H1 (cell line): ENCODE results near the gene CACNA2D3.

Experiments used
- BACH1 ChIP-seq: IDR thresholded peaks from 2 replicates; pipeline ENCODE4 v1.6.1; 2012; ENCODE audit warnings: low read length, improper control_type of control experiment
- CTCF ChIP-seq, 3 experiments: IDR thresholded peaks; 1 replicate in 2 of 3; 2 replicates in 1 of 3; pipeline versions ENCODE4 v1.5.1 to v1.6.1; 2011; ENCODE audit warnings: low read length in 3 of 3, mild to moderate bottlenecking in 3 of 3, inconsistent platforms in 2 of 3, low read depth in 1 of 3, moderate library complexity in 1 of 3; ENCODE audit not compliant: insufficient read depth in 1 of 3; ENCODE audit errors: control extremely low read depth in 1 of 3
- EP300 ChIP-seq, 2 experiments: IDR thresholded peaks; 1 replicate in 1 of 2; 2 replicates in 1 of 2; pipeline ENCODE4 v1.6.1; 2011 to 2012; ENCODE audit warnings: low read depth in 2 of 2, low read length in 2 of 2, mild to moderate bottlenecking in 2 of 2, borderline replicate concordance in 1 of 2, inconsistent platforms in 1 of 2, moderate library complexity in 1 of 2
- EZH2 ChIP-seq: fragments of 200-600 bp; sonication (generic); IDR thresholded peaks from 2 replicates; pipeline ENCODE4 v1.7.1; 2012; ENCODE audit warnings: low read depth, mild to moderate bottlenecking, moderate library complexity, low read length, inconsistent platforms; ENCODE audit not compliant: severe bottlenecking
- GABPA ChIP-seq: IDR thresholded peaks from 2 replicates; pipeline ENCODE4 v1.6.1; 2011; ENCODE audit warnings: mild to moderate bottlenecking, low read length, moderate library complexity, borderline replicate concordance; ENCODE audit not compliant: insufficient read depth
- JUN ChIP-seq: IDR thresholded peaks from 2 replicates; pipeline ENCODE4 v1.6.1; 2011; ENCODE audit warnings: low read depth, mild to moderate bottlenecking, improper control_type of control experiment, low read length
- MAX ChIP-seq: IDR thresholded peaks from 2 replicates; pipeline ENCODE4 v1.6.1; 2012; ENCODE audit warnings: inconsistent platforms
- RBBP5 ChIP-seq: IDR thresholded peaks from 2 replicates; pipeline ENCODE4 v1.7.1; 2012; ENCODE audit warnings: low read depth, mild to moderate bottlenecking, inconsistent platforms, low read length, moderate library complexity, borderline replicate concordance
- SIX5 ChIP-seq: IDR thresholded peaks from 2 replicates; pipeline ENCODE4 v1.6.1; 2011; ENCODE audit warnings: mild to moderate bottlenecking, low read depth, low read length
- SP1 ChIP-seq: IDR thresholded peaks from 2 replicates; pipeline ENCODE4 v1.6.1; 2011; ENCODE audit warnings: low read depth, low read length
- SRF ChIP-seq: IDR thresholded peaks from 2 replicates; pipeline ENCODE4 v1.6.1; 2011; ENCODE audit warnings: mild to moderate bottlenecking, low read depth, low read length, moderate library complexity
- TAF1 ChIP-seq: IDR thresholded peaks from 2 replicates; pipeline ENCODE4 v1.6.1; 2011; ENCODE audit warnings: mild to moderate bottlenecking, low read depth, low read length
- TF ChIP-seq, protein P1 (sequence below): IDR thresholded peaks from 2 replicates; pipeline ENCODE4 v1.6.1; 2011; ENCODE audit warnings: low read length, improper control_type of control experiment

GRCh38 chr3:55014906-55015305 is 892.6 kb downstream of the CACNA2D3 start:
- TF ChIP-seq, protein P1, sequence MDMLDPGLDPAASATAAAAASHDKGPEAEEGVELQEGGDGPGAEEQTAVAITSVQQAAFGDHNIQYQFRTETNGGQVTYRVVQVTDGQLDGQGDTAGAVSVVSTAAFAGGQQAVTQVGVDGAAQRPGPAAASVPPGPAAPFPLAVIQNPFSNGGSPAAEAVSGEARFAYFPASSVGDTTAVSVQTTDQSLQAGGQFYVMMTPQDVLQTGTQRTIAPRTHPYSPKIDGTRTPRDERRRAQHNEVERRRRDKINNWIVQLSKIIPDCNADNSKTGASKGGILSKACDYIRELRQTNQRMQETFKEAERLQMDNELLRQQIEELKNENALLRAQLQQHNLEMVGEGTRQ: no peak
- no peak for TF ChIP-seq JUN
- TF ChIP-seq MAX: no peak
- no peak for TF ChIP-seq CTCF (IDR thresholded peaks at IDR 0.05; ENCODE audit: control extremely low read depth in 1 of 3, insufficient read depth in 1 of 3, low read depth in 1 of 3, low read length in 3 of 3)
- TF ChIP-seq EP300 (IDR thresholded peaks at IDR 0.05; ENCODE audit: borderline replicate concordance in 1 of 2, low read depth in 2 of 2, low read length in 2 of 2): no peak
- TF ChIP-seq SRF: no peak
- no peak for TF ChIP-seq TAF1
- no peak for TF ChIP-seq GABPA
- no peak for TF ChIP-seq BACH1
- TF ChIP-seq SP1: no peak
- no peak for TF ChIP-seq SIX5
- no peak for TF ChIP-seq RBBP5
- TF ChIP-seq EZH2: no peak
